HUES64 (cell line): ENCODE results near the gene SUPT6H.
"Not testable (repeated sequence)": the region's sequence is repeated elsewhere in the genome, so short reads cannot be mapped to it uniquely, and the experiment has no call there.

Source experiments
- H3K27ac ChIP-seq: 2 replicates; pipeline ENCODE4 v1.7.0; 2013; ENCODE audit warnings: low read depth, low read length, inconsistent platforms
- H3K27me3 ChIP-seq: 2 replicates; pipeline ENCODE4 v1.6.1; 2013; ENCODE audit warnings: mild to moderate bottlenecking, low read length; ENCODE audit not compliant: insufficient read depth
- H3K36me3 ChIP-seq: 2 replicates; pipeline ENCODE4 v1.6.1; 2013; ENCODE audit warnings: mild to moderate bottlenecking, low read length; ENCODE audit not compliant: insufficient read depth
- H3K4me1 ChIP-seq: 2 replicates; pipeline ENCODE4 v1.6.1; 2013; ENCODE audit warnings: mild to moderate bottlenecking, low read length, moderate library complexity; ENCODE audit not compliant: insufficient read depth
- H3K4me3 ChIP-seq: 2 replicates; pipeline ENCODE4 v1.5.1; 2013; ENCODE audit warnings: mild to moderate bottlenecking, low read length, moderate library complexity
- H3K9ac ChIP-seq: 2 replicates; pipeline ENCODE4 v1.6.1; 2013; ENCODE audit warnings: mild to moderate bottlenecking, low read depth, low read length
- H3K9me3 ChIP-seq: 2 replicates; pipeline ENCODE4 v1.6.1; 2013; ENCODE audit warnings: low read depth, low read length; ENCODE audit not compliant: insufficient read depth
- WGBS: fragments of 150-250, 120-280 bp; methylation state at CpG from one replicate; pipeline ENCODE4 v1.1.7; 2013; ENCODE audit warnings: missing lambda C conversion rate; 5-methylcytosine and 5-hydroxymethylcytosine counted together

SUPT6H gene

GRCh38 chr17:28728364-28729200 lies 66.6 kb downstream of the SUPT6H start, which contains the start of gene NEK8:
TSS of gene NEK8 (plus strand) at chr17:28728788. CDS start at chr17:28728814, 26 bp downstream.
- Histone ChIP-seq H3K27me3 (no peaks in the 10 kb centered on the region), H3K36me3 (peaks cover 15% of the 10 kb centered on the region), H3K4me1 (no peaks in the 10 kb centered on the region), H3K9me3 (no peaks in the 10 kb centered on the region), H3K9ac (peak within 1 kb of the TSS; percentile 72), H3K27ac (peak within 1 kb of the TSS; percentile 98), H3K4me3 (peak within 1 kb of the TSS; percentile 78)
- WGBS: under 1% methylated on average over 60 of the region's 64 CpGs

GRCh38 chr17:28729950-28730330 lies 67.9 kb downstream of the SUPT6H start:
- H3K36me3 ChIP-seq: peaks cover 12% of the 10 kb centered on the region
- no peak overlapping the region for H3K9ac ChIP-seq
- no peaks in the 10 kb centered on the region for H3K9me3 ChIP-seq
- H3K4me3 ChIP-seq: no peak overlapping the region
- no peaks in the 10 kb centered on the region for H3K4me1 ChIP-seq
- no peaks in the 10 kb centered on the region for H3K27me3 ChIP-seq
- WGBS: 95% methylated on average over 11 of the region's 11 CpGs
- H3K27ac ChIP-seq: no peak overlapping the region

- no peaks in the 10 kb centered on the region for H3K27me3 ChIP-seq
- no peak overlapping the region for H3K4me3 ChIP-seq
- H3K9ac ChIP-seq: no peak overlapping the region
- no peak overlapping the region for H3K27ac ChIP-seq
- H3K36me3 ChIP-seq: peaks cover 23% of the 10 kb centered on the region
- no peaks in the 10 kb centered on the region for H3K9me3 ChIP-seq
- H3K4me1 ChIP-seq: no peaks in the 10 kb centered on the region
- 90% methylated on average over 1 of the region's 1 CpG for WGBS
Measured at GRCh38 chr17:28733346-28733745, 71.3 kb downstream of the SUPT6H start.

- Histone ChIP-seq H3K9ac (no peak overlapping the region), H3K27me3 (no peaks in the 10 kb centered on the region), H3K4me3 (no peak overlapping the region), H3K4me1 (no peaks in the 10 kb centered on the region), H3K36me3 (peaks cover 31% of the 10 kb centered on the region), H3K27ac (no peak overlapping the region), H3K9me3 (no peaks in the 10 kb centered on the region)
- 93% methylated on average over 10 of the region's 10 CpGs for WGBS
Measured at GRCh38 chr17:28734712-28735241, 72.8 kb downstream of the SUPT6H start.

- 91% methylated on average over 5 of the region's 5 CpGs for WGBS
- peaks cover 31% of the 10 kb centered on the region for H3K36me3 ChIP-seq
- H3K27me3 ChIP-seq: no peaks in the 10 kb centered on the region
- no peak overlapping the region for H3K27ac ChIP-seq
- no peaks in the 10 kb centered on the region for H3K4me1 ChIP-seq
- no peaks in the 10 kb centered on the region for H3K9me3 ChIP-seq
- H3K9ac ChIP-seq: no peak overlapping the region
- H3K4me3 ChIP-seq: no peak overlapping the region
Measured at GRCh38 chr17:28735242-28735722, 73.3 kb downstream of the SUPT6H start.

- H3K4me3 ChIP-seq, H3K9me3 ChIP-seq, H3K9ac ChIP-seq, H3K27me3 ChIP-seq, H3K4me1 ChIP-seq, H3K27ac ChIP-seq: not testable (repeated sequence)
- 98% methylated on average over 4 of the region's 8 CpGs for whole genome bisulfite sequencing
- H3K36me3 ChIP-seq: peaks cover 35% of the 10 kb centered on the region
Measured at GRCh38 chr17:28735913-28736769, 74.1 kb downstream of the SUPT6H start.

GRCh38 chr17:28737316-28737715 lies 75.3 kb downstream of the SUPT6H start:
- 97% methylated on average over 12 of the region's 12 CpGs for WGBS
- H3K9ac ChIP-seq: no peak overlapping the region
- no peaks in the 10 kb centered on the region for H3K27me3 ChIP-seq

GRCh38 chr17:28737770-28738679 lies 76.0 kb downstream of the SUPT6H start:
- Histone ChIP-seq H3K9ac (no peak overlapping the region), H3K27ac (no peak overlapping the region), H3K4me1 (no peaks in the 10 kb centered on the region), H3K27me3 (no peaks in the 10 kb centered on the region), H3K36me3 (peaks cover 35% of the 10 kb centered on the region), H3K4me3 (no peak overlapping the region), H3K9me3 (no peaks in the 10 kb centered on the region)
- 96% methylated on average over 22 of the region's 22 CpGs for WGBS

More at GRCh38 chr17:28737316-28737715, 75.3 kb downstream of the SUPT6H start:
- Histone ChIP-seq H3K4me1 (no peaks in the 10 kb centered on the region), H3K36me3 (peaks cover 35% of the 10 kb centered on the region), H3K27ac (no peak overlapping the region), H3K9me3 (no peaks in the 10 kb centered on the region), H3K4me3 (no peak overlapping the region)

GRCh38 chr17:28738680-28739384 lies 76.8 kb downstream of the SUPT6H start:
- WGBS: 93% methylated on average over 9 of the region's 10 CpGs

More at GRCh38 chr17:28738680-28739384, 76.8 kb downstream of the SUPT6H start:
- Histone ChIP-seq H3K27me3 (no peaks in the 10 kb centered on the region), H3K27ac (no peak overlapping the region), H3K4me1 (no peaks in the 10 kb centered on the region), H3K36me3 (peaks cover 33% of the 10 kb centered on the region), H3K9ac (no peak overlapping the region), H3K4me3 (no peak overlapping the region), H3K9me3 (no peaks in the 10 kb centered on the region)
